ENCODE measurements around the gene SEC31A. TPM values are rescaled to one million over a fixed set of nuclear protein-coding genes. Genes with fewer than 3 reads are reported as not detected.

The SEC31A gene
- total and polyA plus RNA-seq, 7 donors: 77.7 to 120 (median 103) TPM

DNA sequence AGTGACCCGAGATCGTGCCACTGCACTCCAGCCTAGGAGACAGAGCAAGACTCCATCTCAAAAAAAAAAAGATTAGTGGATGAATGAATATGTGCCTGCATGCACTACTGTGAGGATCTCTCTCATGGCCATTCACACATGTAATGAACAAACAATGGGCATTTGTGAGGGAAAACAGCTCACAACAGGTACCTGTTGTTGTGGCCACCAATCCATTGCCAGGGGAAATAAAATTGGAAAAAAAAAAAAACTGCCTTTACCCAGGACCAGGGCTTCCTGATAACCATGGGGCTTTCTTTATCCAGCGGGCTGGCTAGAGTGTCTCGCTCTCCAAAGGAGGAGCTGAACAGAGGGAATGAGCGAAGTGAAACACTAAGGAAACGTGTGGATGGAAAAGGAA, 99.8 kb downstream of the SEC31A start:
- H3K27me3 ChIP-seq (ENCODE audit: insufficient read depth in 3 of 3, low read length in 2 of 3): peaks cover 0 to 2% (median 0%) of the 10 kb centered on the region in 3 donors
- no peak overlapping the region for H3K4me3 ChIP-seq
- H3K4me1 ChIP-seq: no peaks in the 10 kb centered on the region
- DNase-seq (no peak), ATAC-seq (no peak)
- H3K36me3 ChIP-seq (ENCODE audit: insufficient read depth in 1 of 2, low read depth in 1 of 2): no peaks in the 10 kb centered on the region
- TF ChIP-seq, protein P1, sequence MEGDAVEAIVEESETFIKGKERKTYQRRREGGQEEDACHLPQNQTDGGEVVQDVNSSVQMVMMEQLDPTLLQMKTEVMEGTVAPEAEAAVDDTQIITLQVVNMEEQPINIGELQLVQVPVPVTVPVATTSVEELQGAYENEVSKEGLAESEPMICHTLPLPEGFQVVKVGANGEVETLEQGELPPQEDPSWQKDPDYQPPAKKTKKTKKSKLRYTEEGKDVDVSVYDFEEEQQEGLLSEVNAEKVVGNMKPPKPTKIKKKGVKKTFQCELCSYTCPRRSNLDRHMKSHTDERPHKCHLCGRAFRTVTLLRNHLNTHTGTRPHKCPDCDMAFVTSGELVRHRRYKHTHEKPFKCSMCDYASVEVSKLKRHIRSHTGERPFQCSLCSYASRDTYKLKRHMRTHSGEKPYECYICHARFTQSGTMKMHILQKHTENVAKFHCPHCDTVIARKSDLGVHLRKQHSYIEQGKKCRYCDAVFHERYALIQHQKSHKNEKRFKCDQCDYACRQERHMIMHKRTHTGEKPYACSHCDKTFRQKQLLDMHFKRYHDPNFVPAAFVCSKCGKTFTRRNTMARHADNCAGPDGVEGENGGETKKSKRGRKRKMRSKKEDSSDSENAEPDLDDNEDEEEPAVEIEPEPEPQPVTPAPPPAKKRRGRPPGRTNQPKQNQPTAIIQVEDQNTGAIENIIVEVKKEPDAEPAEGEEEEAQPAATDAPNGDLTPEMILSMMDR (IDR thresholded peaks at IDR 0.05): no peak
- no peak overlapping the region for H3K27ac ChIP-seq
- intact Hi-C loops (cut with DNase I): no loop called here
- no peaks in the 10 kb centered on the region for H3K9me3 ChIP-seq
- WGBS, 3 donors: 94 to 96% (median 95%) methylated on average over 6 of the region's 6 CpGs

DNA sequence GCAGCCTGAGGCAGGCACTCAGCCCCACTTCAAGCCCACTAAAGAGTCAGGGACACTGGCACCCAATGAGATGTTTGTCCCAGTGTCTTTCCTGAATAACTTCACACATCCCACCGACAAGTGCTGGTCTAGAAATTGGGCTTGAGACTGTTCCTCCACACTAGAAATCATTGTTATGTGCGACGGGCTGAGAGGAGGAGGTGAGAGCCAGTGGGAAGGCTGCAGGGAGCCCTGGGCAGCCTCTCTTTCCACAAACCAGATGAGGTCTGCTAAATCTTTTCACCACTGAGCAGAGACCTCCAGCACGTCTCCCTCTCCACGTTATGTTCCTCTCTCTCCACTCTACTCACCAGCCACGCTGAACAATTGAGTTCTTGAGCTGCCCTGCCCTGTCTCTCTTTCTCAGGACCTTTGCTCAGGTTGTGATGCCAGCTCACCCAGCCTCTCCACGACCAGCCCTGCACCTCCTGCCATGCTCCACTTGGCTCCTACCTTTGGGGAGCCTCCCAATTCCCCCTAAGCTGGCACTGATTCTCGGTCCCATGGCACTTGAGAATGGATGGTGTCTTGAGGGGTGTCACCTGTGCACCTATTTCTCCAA, 100.8 kb downstream of the SEC31A start:
- Histone ChIP-seq H3K27me3 (ENCODE audit: insufficient read depth in 3 of 3, low read length in 2 of 3) (no peaks in the 10 kb centered on the region), H3K9me3 (no peaks in the 10 kb centered on the region), H3K36me3 (ENCODE audit: insufficient read depth in 1 of 2, low read depth in 1 of 2) (no peaks in the 10 kb centered on the region), H3K27ac (no peak overlapping the region), H3K4me1 (no peaks in the 10 kb centered on the region), H3K4me3 (no peak overlapping the region)
- DNase-seq: no peak
- intact Hi-C loops (cut with DNase I): no loop called here
- TF ChIP-seq, protein P1 (IDR thresholded peaks at IDR 0.05): no peak
- ATAC-seq: no peak
- 68 to 77% (median 72%) methylated on average over 8 of the region's 8 CpGs for WGBS, 3 donors

DNA sequence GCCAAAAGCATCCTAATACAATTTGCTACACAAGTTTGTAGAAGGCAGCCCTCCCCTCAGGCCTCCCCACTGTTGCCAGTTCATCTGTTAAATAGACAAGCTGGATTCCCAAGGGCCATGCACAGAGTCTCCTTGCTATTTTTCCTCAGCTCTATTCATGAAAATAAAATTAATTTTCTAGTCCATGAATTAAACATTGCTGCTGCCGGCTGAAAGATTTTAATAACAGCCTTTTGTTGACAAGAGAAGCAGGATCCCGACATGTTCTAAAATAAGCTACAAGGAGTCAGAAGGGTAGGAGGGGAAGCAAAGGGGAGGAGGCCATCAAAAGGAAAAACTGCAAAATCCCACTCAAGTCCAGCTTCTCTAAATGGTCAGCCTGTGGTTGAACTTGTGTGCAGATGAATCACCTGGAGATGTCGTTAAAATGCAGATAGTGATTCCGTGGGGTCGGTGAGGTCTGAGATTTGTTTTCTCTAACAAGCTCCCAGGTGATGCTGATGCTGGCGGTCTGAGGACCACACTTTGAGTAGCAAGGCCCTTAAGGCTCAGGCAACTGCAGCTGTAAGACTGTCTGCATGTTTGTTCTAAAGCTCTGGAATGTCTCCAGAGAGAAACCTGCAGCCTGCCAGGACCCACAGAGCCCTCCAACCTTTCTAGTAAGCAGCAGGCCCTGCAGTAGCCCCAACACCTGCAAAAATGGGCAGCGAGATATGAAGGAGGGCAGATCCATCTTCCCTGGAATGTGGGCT, 101.8 kb downstream of the SEC31A start:
- ATAC-seq (no peak), DNase-seq (no peak)
- Histone ChIP-seq H3K4me1 (no peaks in the 10 kb centered on the region), H3K4me3 (no peak overlapping the region), H3K36me3 (ENCODE audit: insufficient read depth in 1 of 2, low read depth in 1 of 2) (no peaks in the 10 kb centered on the region), H3K27me3 (ENCODE audit: insufficient read depth in 3 of 3, low read length in 2 of 3) (no peaks in the 10 kb centered on the region), H3K9me3 (no peaks in the 10 kb centered on the region), H3K27ac (no peak overlapping the region)
- intact Hi-C loops (cut with DNase I): no loop called here
- TF ChIP-seq, protein P1 (IDR thresholded peaks at IDR 0.05): no peak
- WGBS, 3 donors: 49 to 61% (median 50%) methylated on average over 7 of the region's 7 CpGs

DNA sequence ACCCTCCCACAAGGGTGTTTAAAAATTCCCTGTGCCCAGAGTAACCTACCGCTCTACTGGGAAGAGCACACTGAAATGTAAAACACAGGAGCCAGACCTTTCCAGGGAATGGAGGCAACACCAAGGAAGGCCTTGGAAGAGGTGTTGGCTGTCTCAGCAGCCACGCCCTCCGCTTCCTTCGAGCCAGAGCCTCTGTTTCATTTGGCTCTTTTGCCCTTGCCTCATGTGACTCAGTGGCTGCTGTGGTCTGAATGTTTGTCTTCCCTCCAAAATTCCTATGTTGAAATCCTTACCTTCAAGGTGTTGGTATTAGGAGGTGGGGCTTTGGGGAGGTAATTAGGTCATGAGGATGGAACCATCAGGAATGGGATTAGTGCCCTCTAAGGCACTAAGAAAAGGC, 103.6 kb downstream of the SEC31A start:
- 83 to 88% (median 84%) methylated on average over 4 of the region's 4 CpGs for WGBS, 3 donors
- no peaks in the 10 kb centered on the region for H3K27me3 ChIP-seq (ENCODE audit: insufficient read depth in 3 of 3, low read length in 2 of 3)
- H3K27ac ChIP-seq: no peak overlapping the region
- no peak for ATAC-seq
- no peaks in the 10 kb centered on the region for H3K4me1 ChIP-seq
- no peaks in the 10 kb centered on the region for H3K36me3 ChIP-seq (ENCODE audit: insufficient read depth in 1 of 2, low read depth in 1 of 2)
- TF ChIP-seq, protein P1 (IDR thresholded peaks at IDR 0.05): no peak
- no peak overlapping the region for H3K4me3 ChIP-seq
- intact Hi-C loops (cut with DNase I): no loop called here
- H3K9me3 ChIP-seq: no peaks in the 10 kb centered on the region
- no peak for DNase-seq
